Mammary epithelial cell (primary cell): ENCODE measurements around the gene EMX1.

Experiments
- EZH2 ChIP-seq: IDR thresholded peaks from 2 replicates; pipeline ENCODE4 v1.6.1; 2012; ENCODE audit warnings: low read length, inconsistent platforms, borderline replicate concordance
- TF ChIP-seq, protein P1 (sequence below), 2 donors: IDR thresholded peaks in 1 of 2; conservative IDR thresholded peaks in 1 of 2; 2 replicates each; pipeline ENCODE4 v1.5.1; 2011 to 2012; ENCODE audit warnings: inconsistent platforms in 2 of 2, low read length in 2 of 2, mild to moderate bottlenecking in 2 of 2, control low read depth in 1 of 2, low read depth in 1 of 2; ENCODE audit not compliant: insufficient read depth in 1 of 2; ENCODE audit errors: extremely low read depth in 1 of 2

DNA sequence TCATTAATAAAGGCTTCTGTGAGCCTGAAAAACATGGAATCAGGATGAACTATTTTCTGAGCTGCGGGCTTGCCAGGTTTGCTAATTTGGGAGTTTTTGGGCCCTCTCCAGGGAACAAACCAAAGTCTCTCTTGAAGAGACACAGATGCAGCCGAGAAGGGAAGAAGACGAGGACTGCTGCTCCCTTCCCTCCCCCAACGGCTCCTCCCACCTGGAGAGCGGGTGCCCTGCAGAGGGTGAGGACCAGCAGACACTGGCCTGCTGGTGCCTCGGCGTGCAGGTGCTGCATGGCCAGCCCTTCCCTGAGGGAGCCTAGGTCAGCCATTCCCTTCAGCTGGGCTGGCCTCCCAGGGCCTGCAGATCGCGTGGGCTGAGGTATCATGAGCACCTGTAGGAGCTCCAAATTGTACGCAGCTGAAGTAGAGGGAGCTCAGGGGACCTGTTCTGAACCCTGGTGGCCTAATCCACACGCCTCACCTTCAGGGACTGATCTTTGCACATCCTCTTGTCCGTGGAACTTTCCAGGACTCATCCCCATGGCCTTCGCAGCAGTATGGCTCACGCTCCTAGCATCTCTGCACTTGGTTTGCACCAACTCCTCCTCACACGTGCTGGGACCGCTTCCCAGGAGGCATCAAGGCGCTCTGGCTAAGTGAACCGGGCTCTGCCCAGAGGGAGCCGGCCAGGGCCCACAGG lies 19.5 kb downstream of the EMX1 start:
- TF ChIP-seq, protein P1, sequence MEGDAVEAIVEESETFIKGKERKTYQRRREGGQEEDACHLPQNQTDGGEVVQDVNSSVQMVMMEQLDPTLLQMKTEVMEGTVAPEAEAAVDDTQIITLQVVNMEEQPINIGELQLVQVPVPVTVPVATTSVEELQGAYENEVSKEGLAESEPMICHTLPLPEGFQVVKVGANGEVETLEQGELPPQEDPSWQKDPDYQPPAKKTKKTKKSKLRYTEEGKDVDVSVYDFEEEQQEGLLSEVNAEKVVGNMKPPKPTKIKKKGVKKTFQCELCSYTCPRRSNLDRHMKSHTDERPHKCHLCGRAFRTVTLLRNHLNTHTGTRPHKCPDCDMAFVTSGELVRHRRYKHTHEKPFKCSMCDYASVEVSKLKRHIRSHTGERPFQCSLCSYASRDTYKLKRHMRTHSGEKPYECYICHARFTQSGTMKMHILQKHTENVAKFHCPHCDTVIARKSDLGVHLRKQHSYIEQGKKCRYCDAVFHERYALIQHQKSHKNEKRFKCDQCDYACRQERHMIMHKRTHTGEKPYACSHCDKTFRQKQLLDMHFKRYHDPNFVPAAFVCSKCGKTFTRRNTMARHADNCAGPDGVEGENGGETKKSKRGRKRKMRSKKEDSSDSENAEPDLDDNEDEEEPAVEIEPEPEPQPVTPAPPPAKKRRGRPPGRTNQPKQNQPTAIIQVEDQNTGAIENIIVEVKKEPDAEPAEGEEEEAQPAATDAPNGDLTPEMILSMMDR (conservative IDR thresholded peaks at IDR 0.05 in 1 of 2, IDR thresholded peaks at IDR 0.05 in 1 of 2; ENCODE audit: extremely low read depth in 1 of 2, insufficient read depth in 1 of 2, low read depth in 1 of 2, low read length in 2 of 2) = no peak
- no peak for TF ChIP-seq EZH2
